HG03280 (cell line): Measurements from ENCODE around the gene ZG16B.

Source experiments
- ATAC-seq: cut with Tn5 transposase; IDR thresholded peaks from one replicate; pipeline ENCODE4 v1.9.1; 2021; ENCODE audit warnings: mild to moderate bottlenecking, moderate library complexity; ENCODE audit not compliant: unreplicated experiment

The ZG16B gene

GRCh38 chr16:2841606-2842339, 11.7 kb downstream of the ZG16B start:
- no peak for ATAC-seq

DNA sequence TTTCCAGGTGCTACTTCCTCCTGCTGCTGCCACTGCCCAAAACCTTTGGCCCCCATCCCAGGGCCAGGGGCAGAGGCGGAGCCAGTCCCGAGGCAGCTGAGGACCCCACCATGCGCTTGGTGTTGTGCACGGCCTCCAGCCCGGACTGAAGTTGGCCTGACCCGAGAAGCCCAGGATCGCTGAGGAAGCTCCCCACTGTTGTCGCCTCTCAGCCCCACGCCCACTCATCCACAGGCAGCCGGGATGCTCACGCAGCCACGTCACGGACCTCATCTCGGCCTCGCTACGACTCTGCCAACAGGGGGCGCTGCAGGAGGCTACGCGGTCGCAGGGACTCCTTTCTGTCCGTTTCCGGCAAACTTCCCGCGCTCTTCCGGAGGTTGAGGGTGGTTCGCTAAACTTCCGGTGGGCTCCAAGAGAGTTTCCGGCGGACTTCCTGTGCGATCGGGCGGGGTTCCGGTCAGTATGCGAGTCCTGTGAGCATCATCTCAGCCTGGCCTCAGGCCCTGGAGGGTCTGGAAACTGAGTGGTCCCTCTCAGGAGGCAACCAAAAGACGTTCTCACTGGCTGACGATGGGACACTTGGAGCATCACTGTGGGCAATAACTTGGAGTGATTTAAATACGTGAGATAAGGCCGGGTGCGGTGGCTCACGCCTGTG, 12.4 kb downstream of the ZG16B start:
- no peak for ATAC-seq

DNA sequence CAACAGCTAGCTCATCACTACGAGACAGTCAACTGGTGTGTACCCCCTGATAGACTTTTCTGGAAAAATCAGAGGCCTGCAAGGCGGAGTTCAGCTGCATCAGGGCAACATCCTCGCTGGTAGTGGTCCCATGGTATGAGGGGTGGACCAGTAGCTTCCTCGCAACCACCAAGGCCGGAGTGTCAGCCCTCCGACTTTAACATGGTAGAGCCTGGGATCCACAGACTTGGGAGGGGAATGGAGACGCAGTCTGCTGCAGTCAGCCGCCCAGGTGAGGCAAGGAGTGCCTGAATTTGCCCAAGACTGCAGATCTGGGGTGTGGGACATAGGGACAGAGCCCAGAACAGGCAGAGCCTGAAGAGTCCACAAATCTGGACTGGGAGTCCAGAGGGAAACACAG, 13.4 kb downstream of the ZG16B start:
- no peak for ATAC-seq

DNA sequence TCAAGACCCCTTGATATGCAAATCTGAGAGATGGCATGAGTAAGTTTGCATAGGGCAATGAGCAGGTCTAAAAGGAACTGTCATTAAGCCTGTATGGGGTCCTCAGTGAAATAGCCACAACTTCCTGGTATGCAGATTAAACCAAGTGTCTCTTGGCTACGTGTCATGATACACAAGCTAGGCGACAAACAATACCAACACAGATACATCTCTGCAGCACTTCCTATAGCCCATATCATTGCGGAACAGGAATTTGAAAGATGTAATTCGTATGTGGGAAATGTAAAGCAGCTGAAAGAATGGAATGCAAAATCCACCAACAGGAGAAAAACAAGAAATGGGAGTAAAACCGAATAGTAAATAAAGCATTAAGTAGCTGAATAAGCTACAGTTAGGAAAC, 15.0 kb downstream of the ZG16B start:
- no peak for ATAC-seq

DNA sequence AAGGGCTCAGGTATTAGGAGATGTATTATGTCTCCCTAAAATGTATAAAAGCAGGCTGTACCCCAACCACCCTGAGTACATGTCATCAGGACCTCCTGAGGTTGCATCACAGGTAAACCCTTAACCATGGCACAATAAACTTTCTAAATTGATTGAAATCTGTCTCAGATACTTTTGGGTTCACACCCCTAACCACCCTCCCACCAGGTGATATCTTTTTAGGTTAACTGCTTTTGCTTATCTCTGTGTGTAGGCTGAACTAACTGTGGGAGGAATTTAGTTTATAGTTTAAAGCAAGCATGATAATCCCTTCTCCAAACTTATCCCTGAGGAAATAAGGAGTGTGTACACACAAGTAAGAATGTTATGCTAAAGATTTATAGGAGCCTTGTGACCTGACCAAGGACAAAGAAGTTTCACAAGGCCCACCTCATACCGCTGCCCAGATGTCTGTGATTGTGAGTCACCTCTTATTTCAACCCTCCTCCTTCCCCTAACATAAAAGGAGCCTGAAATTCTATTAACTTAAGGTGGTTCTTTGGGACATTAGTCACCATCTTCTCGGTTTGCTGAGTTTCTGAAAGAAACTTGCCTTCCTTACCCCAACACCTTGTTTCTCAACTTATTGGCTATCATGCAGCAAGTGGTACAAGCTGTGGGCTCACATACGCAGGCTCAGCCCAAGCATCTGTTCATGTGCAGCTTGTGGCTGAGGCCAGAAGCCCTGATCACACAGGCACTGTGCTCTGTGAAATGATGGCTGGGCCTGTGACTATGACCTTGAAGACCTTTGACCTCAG, 16.6 kb downstream of the ZG16B start:
- ATAC-seq, result no peak

- no peak for ATAC-seq
Observed at GRCh38 chr16:2848933-2849725, 19.0 kb downstream of the ZG16B start.

DNA sequence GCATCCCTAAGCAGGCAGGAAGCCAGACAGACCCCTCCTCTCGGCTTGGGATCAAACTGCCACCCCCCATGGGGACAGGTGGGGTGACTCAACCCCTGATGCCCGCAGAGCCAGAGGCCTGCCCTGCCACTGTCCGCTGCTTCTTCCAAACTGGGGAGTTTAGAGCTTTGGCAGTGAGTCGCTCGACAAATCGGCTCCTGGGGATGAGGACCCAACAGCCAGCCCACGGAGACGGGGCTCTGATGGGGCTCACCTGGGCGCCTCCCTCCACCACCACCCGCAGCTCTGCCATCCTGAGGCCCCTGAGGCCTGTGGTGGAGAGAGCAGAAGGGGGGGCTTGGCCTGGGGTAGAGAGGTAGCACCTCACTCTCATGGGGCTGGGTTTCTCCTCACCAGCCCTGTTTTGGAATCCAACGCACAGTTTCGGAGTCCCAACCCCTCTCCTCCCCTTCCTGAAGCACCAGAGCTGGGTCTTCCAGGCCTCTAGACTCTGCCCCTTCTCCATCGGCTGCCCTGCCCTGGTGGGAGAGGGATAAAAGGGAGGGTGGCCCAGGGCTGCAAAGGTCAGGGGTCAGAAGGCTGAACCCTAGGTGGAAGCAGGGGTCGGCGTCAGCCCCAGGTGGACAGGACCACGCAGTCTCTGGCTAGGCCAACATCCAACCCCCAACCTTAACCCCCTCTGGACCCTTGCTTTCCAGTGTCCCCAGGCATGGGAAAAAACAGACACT, 22.1 kb downstream of the ZG16B start:
- no peak for ATAC-seq

GRCh38 chr16:2852731-2853507, 22.8 kb downstream of the ZG16B start:
- no peak for ATAC-seq

GRCh38 chr16:2853531-2854073, 23.5 kb downstream of the ZG16B start:
- ATAC-seq, result no peak

- no peak for ATAC-seq
Observed at GRCh38 chr16:2854700-2855309, 24.7 kb downstream of the ZG16B start.

GRCh38 chr16:2855536-2855935, 25.4 kb downstream of the ZG16B start:
- no peak for ATAC-seq

DNA sequence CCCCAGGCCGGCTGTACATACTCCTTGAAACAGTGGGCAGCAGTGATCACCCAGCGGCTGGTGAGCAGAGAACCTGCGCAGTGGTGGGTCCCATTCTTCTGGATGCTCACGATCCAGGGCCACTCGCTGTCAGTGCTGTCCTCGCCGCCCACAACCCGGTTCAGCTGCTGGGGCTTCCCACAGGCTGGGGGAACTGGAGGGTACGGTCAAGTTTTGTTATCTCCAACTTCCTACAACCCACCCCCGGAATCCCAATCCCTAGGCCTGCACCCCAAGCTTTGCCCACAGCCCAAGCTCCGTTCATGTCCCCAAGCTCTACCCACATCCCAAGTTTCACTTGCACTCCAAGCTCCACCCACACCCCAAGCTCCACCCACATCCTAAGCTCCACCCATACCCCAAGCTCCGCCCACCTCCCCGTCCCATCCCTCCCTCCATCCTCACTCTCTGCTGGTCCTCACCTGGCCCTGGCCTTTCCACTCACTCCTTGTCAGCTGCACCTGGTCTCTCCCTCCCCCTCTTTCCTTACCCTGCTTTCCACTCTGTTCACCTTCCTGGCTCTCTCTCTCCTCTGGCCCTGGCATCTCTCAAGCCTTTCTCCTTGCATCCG, 26.1 kb downstream of the ZG16B start:
- no peak for ATAC-seq

- ATAC-seq, result no peak
Observed at GRCh38 chr16:2856686-2857450, 26.8 kb downstream of the ZG16B start.

GRCh38 chr16:2857451-2858244, 27.5 kb downstream of the ZG16B start, which contains the start of gene PRSS22:
Gene PRSS22 (minus strand): TSS chr16:2858170. CDS start chr16:2858104, 66 bp downstream.
- no peak for ATAC-seq

- no peak for ATAC-seq
Observed at GRCh38 chr16:2858245-2859025, 28.3 kb downstream of the ZG16B start.

GRCh38 chr16:2859686-2860265, 29.7 kb downstream of the ZG16B start:
- no peak for ATAC-seq
